ENCODE results near the gene OSBPL10. TPM values are rescaled to one million over a fixed set of nuclear protein-coding genes. Genes with fewer than 3 reads are reported as not detected.

The OSBPL10 gene
- total and polyA plus RNA-seq, 2 donors (not counting 1 experiment from before 2014, with no cell fraction given), result 7.1 to 7.5 TPM

DNA sequence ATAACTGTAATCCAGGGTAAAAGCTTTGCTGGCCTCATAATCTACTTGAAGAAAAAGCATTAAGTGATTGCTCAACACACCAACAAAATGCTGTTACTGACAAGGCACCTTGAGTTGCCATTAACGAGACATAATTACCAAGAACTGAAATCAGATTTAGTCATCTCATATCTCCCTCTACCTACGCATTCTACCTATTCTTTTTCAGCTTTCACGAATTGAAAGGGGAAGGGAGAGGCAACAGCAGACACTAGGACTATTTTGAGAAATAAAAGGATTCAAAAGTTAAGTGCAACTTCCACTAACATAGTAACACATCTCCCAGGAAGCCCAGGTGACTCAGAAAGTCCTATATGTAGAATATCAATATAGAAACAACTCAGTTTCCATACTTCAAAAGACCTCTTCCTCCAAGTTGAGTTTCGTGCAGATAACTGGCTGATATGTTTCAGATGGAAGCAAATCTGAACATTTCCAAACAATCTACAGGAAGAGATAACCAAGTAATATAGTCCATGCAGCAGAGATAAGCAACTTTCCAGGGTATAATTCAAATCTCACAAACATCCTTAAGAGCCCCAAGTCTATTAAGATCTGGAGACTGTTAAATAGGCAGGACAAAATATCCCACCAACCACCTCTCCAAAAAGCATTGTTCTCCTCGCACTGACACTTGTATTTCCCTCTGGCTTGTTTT lies 1.9 kb downstream of the OSBPL10 start:
- no peaks in the 10 kb centered on the region for H3K9me3 ChIP-seq (ENCODE audit: control insufficient read depth, insufficient read depth, low read depth, low read length)
- no peak overlapping the region for H3K27ac ChIP-seq (ENCODE audit: insufficient read depth, low read length)
- H3K36me3 ChIP-seq (ENCODE audit: control insufficient read depth, insufficient read depth, low read length), result no peaks in the 10 kb centered on the region
- H4K20me1 ChIP-seq (ENCODE audit: control insufficient read depth, extremely low read depth, insufficient read depth, low read length), result no peaks in the 10 kb centered on the region
- H3K27me3 ChIP-seq (ENCODE audit: control insufficient read depth, insufficient read depth, low read length), result no peaks in the 10 kb centered on the region
- peaks cover 2% of the 10 kb centered on the region for H3K4me1 ChIP-seq (ENCODE audit: control insufficient read depth, extremely low read depth, insufficient read depth, low read length)
- no peak for DNase-seq (ENCODE audit: low read depth in 2 of 2)
- no peak for TF ChIP-seq EZH2 (IDR thresholded peaks at IDR 0.05; ENCODE audit: low read length, missing control alignments)
- TF ChIP-seq, protein P1, sequence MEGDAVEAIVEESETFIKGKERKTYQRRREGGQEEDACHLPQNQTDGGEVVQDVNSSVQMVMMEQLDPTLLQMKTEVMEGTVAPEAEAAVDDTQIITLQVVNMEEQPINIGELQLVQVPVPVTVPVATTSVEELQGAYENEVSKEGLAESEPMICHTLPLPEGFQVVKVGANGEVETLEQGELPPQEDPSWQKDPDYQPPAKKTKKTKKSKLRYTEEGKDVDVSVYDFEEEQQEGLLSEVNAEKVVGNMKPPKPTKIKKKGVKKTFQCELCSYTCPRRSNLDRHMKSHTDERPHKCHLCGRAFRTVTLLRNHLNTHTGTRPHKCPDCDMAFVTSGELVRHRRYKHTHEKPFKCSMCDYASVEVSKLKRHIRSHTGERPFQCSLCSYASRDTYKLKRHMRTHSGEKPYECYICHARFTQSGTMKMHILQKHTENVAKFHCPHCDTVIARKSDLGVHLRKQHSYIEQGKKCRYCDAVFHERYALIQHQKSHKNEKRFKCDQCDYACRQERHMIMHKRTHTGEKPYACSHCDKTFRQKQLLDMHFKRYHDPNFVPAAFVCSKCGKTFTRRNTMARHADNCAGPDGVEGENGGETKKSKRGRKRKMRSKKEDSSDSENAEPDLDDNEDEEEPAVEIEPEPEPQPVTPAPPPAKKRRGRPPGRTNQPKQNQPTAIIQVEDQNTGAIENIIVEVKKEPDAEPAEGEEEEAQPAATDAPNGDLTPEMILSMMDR (conservative IDR thresholded peaks at IDR 0.05 in 1 of 2, IDR thresholded peaks at IDR 0.05 in 1 of 2; ENCODE audit: low read depth in 1 of 2, low read length in 2 of 2), result no peak
- H3K4me2 ChIP-seq (ENCODE audit: extremely low read depth, insufficient read depth, low read length), result peak overlapping the region; percentile 64
- no peak overlapping the region for H2AFZ ChIP-seq (ENCODE audit: low read length)
- no peak overlapping the region for H3K9ac ChIP-seq (ENCODE audit: insufficient read depth, low read length)
- peak overlapping the region in 2 of 4 experiments; percentile 41 to 84 for H3K4me3 ChIP-seq (replicated peaks in 1 of 4; ENCODE audit: control extremely low read depth in 1 of 4, insufficient read depth in 1 of 4, low read depth in 3 of 4, low read length in 4 of 4)
- no peaks in the 10 kb centered on the region for H3K79me2 ChIP-seq (ENCODE audit: control insufficient read depth, insufficient read depth, low read length)

DNA sequence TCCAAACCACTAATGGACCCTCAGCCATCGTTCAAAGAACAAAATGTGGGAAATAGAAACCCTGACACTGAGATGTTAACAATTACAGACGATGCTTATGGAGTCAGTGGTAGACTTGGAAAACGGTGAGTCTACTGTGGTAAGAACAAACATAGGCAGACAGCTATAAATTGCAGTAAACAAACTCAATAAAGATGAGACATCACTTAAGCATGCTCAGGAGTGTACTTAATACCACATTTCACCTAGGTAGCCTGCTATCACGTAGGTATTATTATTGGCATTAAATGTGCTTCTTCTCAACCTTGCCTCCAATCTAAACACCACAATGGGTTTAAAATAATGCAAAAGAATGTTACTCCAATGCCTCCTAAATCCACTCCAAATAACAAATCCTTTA lies 2.5 kb downstream of the OSBPL10 start:
- TF ChIP-seq, protein P1 (conservative IDR thresholded peaks at IDR 0.05 in 1 of 2, IDR thresholded peaks at IDR 0.05 in 1 of 2; ENCODE audit: low read depth in 1 of 2, low read length in 2 of 2), result no peak
- TF ChIP-seq EZH2 (IDR thresholded peaks at IDR 0.05; ENCODE audit: low read length, missing control alignments), result no peak
- no peak for DNase-seq (ENCODE audit: low read depth in 2 of 2)
- Histone ChIP-seq H3K27ac (ENCODE audit: insufficient read depth, low read length) (no peak overlapping the region), H3K4me2 (ENCODE audit: extremely low read depth, insufficient read depth, low read length) (no peak overlapping the region), H4K20me1 (ENCODE audit: control insufficient read depth, extremely low read depth, insufficient read depth, low read length) (no peaks in the 10 kb centered on the region), H3K36me3 (ENCODE audit: control insufficient read depth, insufficient read depth, low read length) (no peaks in the 10 kb centered on the region), H3K4me3 (replicated peaks in 1 of 4; ENCODE audit: control extremely low read depth in 1 of 4, insufficient read depth in 1 of 4, low read depth in 3 of 4, low read length in 4 of 4) (no peak overlapping the region), H3K4me1 (ENCODE audit: control insufficient read depth, extremely low read depth, insufficient read depth, low read length) (peaks cover 2% of the 10 kb centered on the region), H2AFZ (ENCODE audit: low read length) (no peak overlapping the region), H3K9ac (ENCODE audit: insufficient read depth, low read length) (no peak overlapping the region), H3K27me3 (ENCODE audit: control insufficient read depth, insufficient read depth, low read length) (no peaks in the 10 kb centered on the region), H3K9me3 (ENCODE audit: control insufficient read depth, insufficient read depth, low read depth, low read length) (no peaks in the 10 kb centered on the region), H3K79me2 (ENCODE audit: control insufficient read depth, insufficient read depth, low read length) (no peaks in the 10 kb centered on the region)

DNA sequence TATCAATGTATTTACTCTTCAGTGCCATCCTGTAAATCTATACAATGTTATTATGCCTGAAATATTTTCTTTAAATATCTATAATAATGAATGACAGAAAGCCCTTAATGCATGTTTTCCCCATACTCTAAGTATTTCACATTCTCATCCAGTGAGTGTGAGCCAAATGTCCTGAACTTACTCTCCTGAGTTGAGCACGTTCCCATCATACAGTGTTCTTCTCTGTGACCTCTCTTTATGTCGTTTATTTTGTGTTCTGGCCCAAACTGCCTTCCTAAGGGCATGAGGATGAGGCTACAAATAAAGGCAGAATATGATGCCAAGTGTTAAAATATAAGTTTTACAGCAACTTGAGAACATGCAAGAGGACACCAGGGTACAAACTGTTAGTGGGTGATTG lies 3.3 kb downstream of the OSBPL10 start:
- H4K20me1 ChIP-seq (ENCODE audit: control insufficient read depth, extremely low read depth, insufficient read depth, low read length), result no peaks in the 10 kb centered on the region
- TF ChIP-seq, protein P1 (conservative IDR thresholded peaks at IDR 0.05 in 1 of 2, IDR thresholded peaks at IDR 0.05 in 1 of 2; ENCODE audit: low read depth in 1 of 2, low read length in 2 of 2), result no peak
- TF ChIP-seq EZH2 (IDR thresholded peaks at IDR 0.05; ENCODE audit: low read length, missing control alignments), result no peak
- H3K4me3 ChIP-seq (replicated peaks in 1 of 4; ENCODE audit: control extremely low read depth in 1 of 4, insufficient read depth in 1 of 4, low read depth in 3 of 4, low read length in 4 of 4), result no peak overlapping the region
- no peak overlapping the region for H3K27ac ChIP-seq (ENCODE audit: insufficient read depth, low read length)
- DNase-seq (ENCODE audit: low read depth in 2 of 2), result no peak
- no peaks in the 10 kb centered on the region for H3K27me3 ChIP-seq (ENCODE audit: control insufficient read depth, insufficient read depth, low read length)
- H3K79me2 ChIP-seq (ENCODE audit: control insufficient read depth, insufficient read depth, low read length), result no peaks in the 10 kb centered on the region
- H2AFZ ChIP-seq (ENCODE audit: low read length), result no peak overlapping the region
- H3K9me3 ChIP-seq (ENCODE audit: control insufficient read depth, insufficient read depth, low read depth, low read length), result no peaks in the 10 kb centered on the region
- no peaks in the 10 kb centered on the region for H3K36me3 ChIP-seq (ENCODE audit: control insufficient read depth, insufficient read depth, low read length)
- H3K9ac ChIP-seq (ENCODE audit: insufficient read depth, low read length), result no peak overlapping the region
- H3K4me1 ChIP-seq (ENCODE audit: control insufficient read depth, extremely low read depth, insufficient read depth, low read length), result peaks cover 2% of the 10 kb centered on the region
- H3K4me2 ChIP-seq (ENCODE audit: extremely low read depth, insufficient read depth, low read length), result no peak overlapping the region

Data from fibroblast of lung (primary cell).